HUES6 (cell line): ENCODE measurements around the gene ATXN7L3B.
A peak's percentile ranks its signal among the peaks of the same experiment; 100 is the strongest.
"Not testable (repeated sequence)": the region's sequence is repeated elsewhere in the genome, so short reads cannot be mapped to it uniquely, and the experiment has no call there.

Source experiments
- H3K27ac ChIP-seq: 2 replicates; pipeline ENCODE4 v1.7.0; 2013; ENCODE audit warnings: low read depth, mild to moderate bottlenecking, low read length, inconsistent platforms
- H3K27me3 ChIP-seq: 2 replicates; pipeline ENCODE4 v1.6.1; 2013; ENCODE audit warnings: low read length; ENCODE audit not compliant: control insufficient read depth, insufficient read depth
- H3K36me3 ChIP-seq: 2 replicates; pipeline ENCODE4 v1.6.1; 2013; ENCODE audit warnings: low read length; ENCODE audit not compliant: control insufficient read depth, insufficient read depth
- H3K4me1 ChIP-seq: 2 replicates; pipeline ENCODE4 v1.6.1; 2013; ENCODE audit warnings: low read length; ENCODE audit not compliant: control insufficient read depth, insufficient read depth
- H3K4me3 ChIP-seq: 2 replicates; pipeline ENCODE4 v1.5.1; 2013; ENCODE audit warnings: low read depth, low read length
- H3K9ac ChIP-seq: one replicate; pipeline ENCODE4 v1.6.1; 2013; ENCODE audit warnings: mild to moderate bottlenecking, low read length
- H3K9me3 ChIP-seq: 2 replicates; pipeline ENCODE4 v1.6.1; 2013; ENCODE audit warnings: low read depth, low read length; ENCODE audit not compliant: control insufficient read depth, insufficient read depth

Gene ATXN7L3B, protein sequence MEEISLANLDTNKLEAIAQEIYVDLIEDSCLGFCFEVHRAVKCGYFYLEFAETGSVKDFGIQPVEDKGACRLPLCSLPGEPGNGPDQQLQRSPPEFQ

DNA sequence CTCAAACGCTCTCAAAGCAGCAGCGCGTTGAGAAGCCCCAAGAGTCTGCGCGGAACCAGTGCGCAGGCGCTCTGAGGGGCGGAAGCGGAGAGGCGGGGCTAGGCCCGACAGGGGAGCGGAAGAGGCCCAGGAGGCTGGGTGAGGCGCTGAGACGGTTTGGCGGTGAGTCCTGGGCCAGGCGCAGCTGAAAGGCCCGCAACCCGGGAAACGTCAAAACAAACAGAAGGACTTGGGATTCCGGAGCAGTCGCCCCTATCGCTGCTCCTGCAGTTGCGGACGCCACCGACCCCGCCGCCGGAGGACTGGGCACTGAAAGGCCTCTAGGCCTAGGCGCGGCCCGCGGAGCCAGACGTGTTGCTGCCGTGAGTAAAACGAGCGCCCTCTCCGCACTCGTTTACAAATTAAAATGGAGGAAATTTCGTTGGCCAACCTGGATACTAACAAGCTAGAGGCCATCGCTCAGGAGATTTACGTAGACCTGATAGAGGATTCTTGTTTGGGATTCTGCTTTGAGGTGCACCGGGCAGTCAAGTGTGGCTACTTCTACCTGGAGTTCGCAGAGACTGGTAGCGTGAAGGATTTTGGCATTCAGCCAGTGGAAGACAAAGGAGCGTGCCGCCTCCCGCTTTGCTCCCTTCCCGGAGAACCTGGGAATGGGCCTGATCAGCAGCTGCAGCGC, at the start of gene ATXN7L3B:
TSS of gene ATXN7L3B (plus strand) at position 129 of the 679 bp plus-strand sequence. CDS start at position 407, 278 bp downstream.
- peak within 1 kb of the TSS; percentile 90 for H3K27ac ChIP-seq
- H3K9me3 ChIP-seq, result no peaks in the 10 kb centered on the region
- H3K4me3 ChIP-seq, result peak within 1 kb of the TSS; percentile 84
- peaks cover 34% of the 10 kb centered on the region for H3K4me1 ChIP-seq
- H3K9ac ChIP-seq, result peak within 1 kb of the TSS; percentile 95
- H3K27me3 ChIP-seq, result no peaks in the 10 kb centered on the region
- peaks cover 21% of the 10 kb centered on the region; the same call in 1 of the 2 replicates for H3K36me3 ChIP-seq

DNA sequence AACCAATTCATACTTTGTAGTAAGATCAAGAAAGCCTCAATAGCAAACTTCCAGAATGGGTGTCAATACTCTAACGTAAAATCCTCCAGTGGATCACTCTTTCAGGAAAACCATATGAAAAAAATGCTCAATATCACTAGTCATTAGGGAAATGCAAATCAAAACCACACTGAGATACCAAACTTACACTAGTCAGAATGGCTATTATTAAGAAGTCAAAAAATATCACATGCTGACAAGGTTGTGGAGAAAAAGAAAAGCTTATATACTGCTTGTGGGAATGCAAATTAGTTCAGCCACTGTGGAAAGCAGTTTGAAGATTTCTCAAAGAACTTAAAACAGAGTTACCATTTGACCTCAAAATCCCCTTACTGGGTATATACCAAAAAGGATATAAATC, 49.5 kb upstream of the ATXN7L3B start:
- no peaks in the 10 kb centered on the region for H3K4me1 ChIP-seq
- H3K4me3 ChIP-seq, result no peak overlapping the region
- H3K9ac ChIP-seq, result no peak overlapping the region
- H3K9me3 ChIP-seq, result no peaks in the 10 kb centered on the region
- H3K27ac ChIP-seq, result no peak overlapping the region
- no peaks in the 10 kb centered on the region for H3K36me3 ChIP-seq
- no peaks in the 10 kb centered on the region for H3K27me3 ChIP-seq

GRCh38 chr12:74489543-74489942, 48.1 kb upstream of the ATXN7L3B start:
- no peaks in the 10 kb centered on the region for H3K27me3 ChIP-seq
- no peaks in the 10 kb centered on the region for H3K36me3 ChIP-seq
- H3K9me3 ChIP-seq, result no peaks in the 10 kb centered on the region
- H3K4me1 ChIP-seq, result no peaks in the 10 kb centered on the region
- H3K9ac ChIP-seq, result no peak overlapping the region
- no peak overlapping the region for H3K4me3 ChIP-seq
- no peak overlapping the region for H3K27ac ChIP-seq

- Histone ChIP-seq H3K36me3 (no peaks in the 10 kb centered on the region), H3K9me3 (no peaks in the 10 kb centered on the region), H3K9ac (no peak overlapping the region), H3K4me3 (no peak overlapping the region), H3K27me3 (no peaks in the 10 kb centered on the region), H3K4me1 (no peaks in the 10 kb centered on the region), H3K27ac (no peak overlapping the region)
Observed at GRCh38 chr12:74490390-74491064, 47.1 kb upstream of the ATXN7L3B start.

- H3K36me3 ChIP-seq, result no peaks in the 10 kb centered on the region
- no peak overlapping the region for H3K4me3 ChIP-seq
- no peak overlapping the region for H3K27ac ChIP-seq
- H3K27me3 ChIP-seq, result no peaks in the 10 kb centered on the region
- no peak overlapping the region for H3K9ac ChIP-seq
- no peaks in the 10 kb centered on the region for H3K9me3 ChIP-seq
- H3K4me1 ChIP-seq, result no peaks in the 10 kb centered on the region
Observed at GRCh38 chr12:74491374-74491773, 46.3 kb upstream of the ATXN7L3B start.

DNA sequence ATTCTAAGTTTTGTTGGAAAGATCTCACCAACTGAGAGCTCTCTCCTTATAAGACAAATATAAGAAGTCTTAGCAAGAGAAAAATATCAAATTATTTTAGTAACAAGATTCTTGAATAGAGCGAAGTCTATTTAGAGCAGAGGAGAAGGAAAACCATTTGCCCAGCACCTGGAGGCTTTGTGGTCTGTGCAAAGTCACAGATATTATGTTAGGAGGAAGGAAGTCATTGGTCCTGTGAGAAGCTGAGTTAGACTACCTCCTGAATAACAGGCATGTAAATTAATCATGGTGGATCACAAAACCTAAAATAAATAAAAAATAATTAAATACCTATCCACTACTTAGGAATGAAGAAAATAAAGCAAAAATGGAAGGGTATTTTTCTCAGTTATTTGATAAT, 38.4 kb upstream of the ATXN7L3B start:
- Histone ChIP-seq H3K4me3 (no peak overlapping the region), H3K9me3 (peaks cover 2% of the 10 kb centered on the region; the same call in 1 of the 2 replicates), H3K9ac (no peak overlapping the region), H3K4me1 (no peaks in the 10 kb centered on the region), H3K27me3 (no peaks in the 10 kb centered on the region), H3K27ac (no peak overlapping the region), H3K36me3 (0 out of 2 replicates have a peak, but pooled peaks cover 3% of the 10 kb centered on the region)

DNA sequence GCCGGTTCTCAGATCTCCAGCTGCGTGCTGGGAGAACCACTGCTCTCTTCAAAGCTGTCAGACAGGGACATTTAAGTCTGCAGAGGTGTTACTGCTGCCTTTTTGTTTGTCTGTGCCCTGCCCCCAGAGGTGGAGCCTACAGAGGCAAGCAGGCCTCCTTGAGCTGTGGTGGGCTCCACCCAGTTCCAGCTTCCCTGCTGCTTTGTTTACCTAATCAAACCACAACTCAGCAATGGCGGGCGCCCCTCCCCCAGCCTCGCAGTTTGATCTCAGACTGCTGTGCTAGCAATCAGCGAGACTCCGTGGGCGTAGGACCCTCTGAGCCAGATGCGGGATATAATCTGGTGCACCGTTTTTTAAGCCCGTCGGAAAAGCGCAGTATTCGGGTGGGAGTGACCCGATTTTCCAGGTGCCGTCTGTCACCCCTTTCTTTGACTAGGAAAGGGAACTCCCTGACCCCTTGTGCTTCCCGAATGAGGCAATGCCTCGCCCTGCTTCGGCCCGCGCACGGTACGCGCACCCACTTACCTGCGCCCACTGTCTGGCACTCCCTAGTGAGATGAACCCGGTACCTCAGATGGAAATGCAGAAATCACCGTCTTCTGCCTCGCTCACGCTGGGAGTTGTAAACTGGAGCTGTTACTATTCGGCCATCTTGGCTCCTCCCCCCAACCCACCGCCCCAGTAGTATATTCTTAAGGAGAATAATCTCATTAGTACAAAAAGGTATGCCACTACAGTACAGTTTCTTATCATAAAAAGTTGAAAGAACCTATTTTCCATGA, 28.6 kb upstream of the ATXN7L3B start:
- Histone ChIP-seq H3K9ac (peak overlapping the region; percentile 87), H3K27ac (peak overlapping the region; percentile 81; the same call in 1 of the 2 replicates), H3K4me3 (peak overlapping the region; percentile 81)
- H3K27me3 ChIP-seq, H3K36me3 ChIP-seq, H3K9me3 ChIP-seq, H3K4me1 ChIP-seq: not testable (repeated sequence)

DNA sequence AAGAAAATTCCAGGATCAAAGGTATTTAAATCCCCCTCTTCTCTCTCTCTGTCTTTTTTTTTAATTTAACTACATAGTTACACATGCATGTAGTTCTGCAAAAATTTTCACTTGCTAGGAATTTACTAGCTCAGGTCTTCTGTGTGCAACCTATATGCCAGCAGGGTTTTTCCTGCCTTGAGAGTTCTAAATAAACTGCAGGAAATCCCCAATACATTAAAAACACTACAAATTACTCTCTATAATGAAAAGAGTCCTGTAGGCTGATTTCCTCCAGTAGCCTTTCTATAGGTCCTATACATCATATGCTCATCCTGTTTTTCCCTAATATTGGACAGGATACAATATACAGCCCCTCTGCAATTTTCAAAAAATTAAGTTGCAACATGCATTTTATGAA, 27.7 kb upstream of the ATXN7L3B start:
- H3K9ac ChIP-seq, result no peak overlapping the region
- H3K4me1 ChIP-seq, result peaks cover 5% of the 10 kb centered on the region; the same call in 1 of the 2 replicates
- peak overlapping the region; percentile 81; the same call in 1 of the 2 replicates for H3K4me3 ChIP-seq
- H3K9me3 ChIP-seq, result no peaks in the 10 kb centered on the region
- no peaks in the 10 kb centered on the region for H3K36me3 ChIP-seq
- H3K27ac ChIP-seq, result no peak overlapping the region; the same call in 1 of the 2 replicates
- no peaks in the 10 kb centered on the region for H3K27me3 ChIP-seq

- no peaks in the 10 kb centered on the region for H3K27me3 ChIP-seq
- H3K4me3 ChIP-seq, result no peak overlapping the region
- H3K9ac ChIP-seq, result no peak overlapping the region
- peaks cover 5% of the 10 kb centered on the region; the same call in 1 of the 2 replicates for H3K4me1 ChIP-seq
- H3K9me3 ChIP-seq, result no peaks in the 10 kb centered on the region
- no peak overlapping the region for H3K27ac ChIP-seq
- no peaks in the 10 kb centered on the region for H3K36me3 ChIP-seq
Observed at GRCh38 chr12:74514098-74514872, 23.4 kb upstream of the ATXN7L3B start.

- Histone ChIP-seq H3K27ac (no peak overlapping the region), H3K9ac (no peak overlapping the region), H3K27me3 (no peaks in the 10 kb centered on the region), H3K4me3 (no peak overlapping the region), H3K9me3 (no peaks in the 10 kb centered on the region), H3K36me3 (no peaks in the 10 kb centered on the region), H3K4me1 (no peaks in the 10 kb centered on the region)
Observed at GRCh38 chr12:74515849-74516248, 21.8 kb upstream of the ATXN7L3B start.
